Lung (tissue), 12 donors: Measurements from ENCODE around the gene OTOL1. TPM values are rescaled to one million over a fixed set of nuclear protein-coding genes. Genes with fewer than 3 reads are reported as not detected.

Experiments used
- ATAC-seq: fragments of 200-7000 bp; cut with Tn5 transposase; one replicate; pipeline ENCODE4 v1.9.1; 2020; ENCODE audit warnings: moderate number of reproducible peaks; ENCODE audit not compliant: insufficient read depth, low FRiP score
- DNase-seq, 3 donors: peaks; one replicate each; pipeline ENCODE4 v3.0.0-alpha.2; 2013 to 2017
- H3K27ac ChIP-seq, 2 donors: one replicate each; pipeline ENCODE4 v1.5.1; 2013; ENCODE audit warnings: mild to moderate bottlenecking in 2 of 2, moderate library complexity in 2 of 2, control low read depth in 1 of 2, inconsistent platforms in 1 of 2, low read depth in 1 of 2, low read length in 1 of 2
- H3K27me3 ChIP-seq, 3 donors: one replicate each; pipeline ENCODE4 v1.5.1; 2013; ENCODE audit warnings: low read length in 2 of 3; ENCODE audit not compliant: control insufficient read depth in 3 of 3, insufficient read depth in 3 of 3
- H3K36me3 ChIP-seq, 4 donors: one replicate each; pipeline ENCODE4 v1.5.1; 2013; ENCODE audit warnings: low read length in 4 of 4, mild to moderate bottlenecking in 1 of 4, moderate library complexity in 1 of 4; ENCODE audit not compliant: control insufficient read depth in 4 of 4, insufficient read depth in 4 of 4
- H3K4me1 ChIP-seq, 5 donors: one replicate each; pipeline ENCODE4 v1.5.1; 2013; ENCODE audit warnings: low read length in 5 of 5, mild to moderate bottlenecking in 2 of 5, moderate library complexity in 1 of 5; ENCODE audit not compliant: control insufficient read depth in 5 of 5, insufficient read depth in 5 of 5
- H3K4me3 ChIP-seq: one replicate; pipeline ENCODE4 v1.5.1; 2013; ENCODE audit warnings: mild to moderate bottlenecking, control low read depth, moderate library complexity
- H3K9ac ChIP-seq, 2 donors: one replicate each; pipeline ENCODE4 v1.5.1; 2013; ENCODE audit warnings: low read length in 2 of 2, control low read depth in 1 of 2; ENCODE audit not compliant: insufficient read depth in 1 of 2
- H3K9me3 ChIP-seq, 4 donors: one replicate each; pipeline ENCODE4 v1.5.1; 2013; ENCODE audit warnings: low read length in 3 of 4, mild to moderate bottlenecking in 1 of 4, moderate library complexity in 1 of 4; ENCODE audit not compliant: control insufficient read depth in 4 of 4, insufficient read depth in 3 of 4
- CTCF ChIP-seq: IDR thresholded peaks from 2 replicates; pipeline ENCODE4 v1.5.1; 2012; ENCODE audit warnings: mild to moderate bottlenecking; ENCODE audit errors: control extremely low read depth, extremely low read depth
- WGBS, 2 donors: extraction: QIAGEN DNeasy Blood & Tissue Kit; methylation state at CpG; one replicate each; pipeline ENCODE4 v1.1.7; 2013; 5-methylcytosine and 5-hydroxymethylcytosine counted together
- polyA plus RNA-seq, 2 donors: library from polyadenylated mRNA; stranded (reverse); fragments of 200-250 nt; gene quantifications; one replicate each; pipeline ENCODE4 v1.2.1, GENCODE V29; 2013
- total RNA-seq, 2 donors: library from RNA; depleted of rRNA in 1 of 2; stranded (reverse); fragments of >200 nt in 1 of 2; gene quantifications; one replicate each; pipeline ENCODE4 v1.2.1, GENCODE V29; 2014 to 2021
- donor health status: control.
- donor health status: control.
- donor health status: Bipolar disorder and iron deficiency.
- donor health status: healthy.
- donor health status: DM: yes; HTN: yes; CAD: no.

The OTOL1 gene
- total and polyA plus RNA-seq, 4 donors: not detected

- H3K9me3 ChIP-seq: no peaks in the 10 kb centered on the region
- no peaks in the 10 kb centered on the region for H3K4me1 ChIP-seq
- WGBS, 2 donors: 88 to 97% methylated on average over 1 of the region's 1 CpG
- H3K36me3 ChIP-seq: no peaks in the 10 kb centered on the region
- DNase-seq (no peak), ATAC-seq (no peak)
- no peak overlapping the region for H3K4me3 ChIP-seq
- no peaks in the 10 kb centered on the region for H3K27me3 ChIP-seq
- no peak overlapping the region for H3K27ac ChIP-seq
- TF ChIP-seq CTCF: no peak
- no peak overlapping the region for H3K9ac ChIP-seq
These were observed 27.3 kb downstream of the OTOL1 start for GRCh38 chr3:161523916-161524315.

GRCh38 chr3:161531930-161532329 is 35.3 kb downstream of the OTOL1 start:
- ATAC-seq: no peak

GRCh38 chr3:161540594-161540993 is 44.0 kb downstream of the OTOL1 start:
- no peak for DNase-seq
- ATAC-seq: no peak
- Histone ChIP-seq H3K27me3 (no peaks in the 10 kb centered on the region), H3K36me3 (no peaks in the 10 kb centered on the region), H3K27ac (no peak overlapping the region), H3K9ac (no peak overlapping the region), H3K9me3 (no peaks in the 10 kb centered on the region), H3K4me1 (no peaks in the 10 kb centered on the region), H3K4me3 (no peak overlapping the region)
- WGBS, 2 donors: 84 to 96% methylated on average over 1 of the region's 1 CpG
- no peak for TF ChIP-seq CTCF

More at GRCh38 chr3:161531930-161532329, 35.3 kb downstream of the OTOL1 start:
- Histone ChIP-seq H3K9ac (no peak overlapping the region), H3K4me1 (no peaks in the 10 kb centered on the region), H3K27ac (no peak overlapping the region), H3K36me3 (no peaks in the 10 kb centered on the region), H3K9me3 (no peaks in the 10 kb centered on the region), H3K4me3 (no peak overlapping the region), H3K27me3 (no peaks in the 10 kb centered on the region)
- no peak for DNase-seq
- 69 to 79% methylated on average over 1 of the region's 1 CpG for WGBS, 2 donors
- no peak for TF ChIP-seq CTCF

GRCh38 chr3:161545824-161546223 is 49.2 kb downstream of the OTOL1 start:
- ATAC-seq (no peak), DNase-seq (no peak)
- Histone ChIP-seq H3K9me3 (no peaks in the 10 kb centered on the region), H3K9ac (no peak overlapping the region), H3K4me3 (no peak overlapping the region), H3K27me3 (no peaks in the 10 kb centered on the region), H3K36me3 (no peaks in the 10 kb centered on the region), H3K27ac (no peak overlapping the region), H3K4me1 (peaks cover 0 to 5% (median 0%) of the 10 kb centered on the region in 5 donors)
- no peak for TF ChIP-seq CTCF
- WGBS, 2 donors: 94 to 95% methylated on average over 1 of the region's 1 CpG
